ENCODE data around the gene THRB.

THRB gene

GRCh38 chr3:24303057-24303754 lies 191.4 kb downstream of the THRB start:
- TF ChIP-seq SPI1 (IDR thresholded peaks at IDR 0.05; ENCODE audit: low read depth, low read length) (no peak), POU2F2 (IDR thresholded peaks at IDR 0.05; ENCODE audit: low read depth, low read length) (no peak), TAF1 (IDR thresholded peaks at IDR 0.05; ENCODE audit: low read depth, low read length) (no peak), POLR2A (IDR thresholded peaks at IDR 0.05; ENCODE audit: low read depth, low read length) (no peak), POLR2AphosphoS5 (IDR thresholded peaks at IDR 0.05; ENCODE audit: low read depth, low read length) (no peak), PAX5 (IDR thresholded peaks at IDR 0.05; ENCODE audit: insufficient read depth, low read length, severe bottlenecking) (no peak)
- DNase-seq (ENCODE audit: insufficient read length, low spot score) (no peak), FAIRE-seq (no peak)

GRCh38 chr3:24302396-24302795 lies 192.3 kb downstream of the THRB start:
- FAIRE-seq: no peak
- no peak for DNase-seq (ENCODE audit: insufficient read length, low spot score)
- TF ChIP-seq POU2F2 (IDR thresholded peaks at IDR 0.05; ENCODE audit: low read depth, low read length) (no peak), SPI1 (IDR thresholded peaks at IDR 0.05; ENCODE audit: low read depth, low read length) (no peak), POLR2A (IDR thresholded peaks at IDR 0.05; ENCODE audit: low read depth, low read length) (no peak), TAF1 (IDR thresholded peaks at IDR 0.05; ENCODE audit: low read depth, low read length) (no peak), POLR2AphosphoS5 (IDR thresholded peaks at IDR 0.05; ENCODE audit: low read depth, low read length) (no peak), PAX5 (IDR thresholded peaks at IDR 0.05; ENCODE audit: insufficient read depth, low read length, severe bottlenecking) (no peak)

GRCh38 chr3:24300949-24301348 lies 193.7 kb downstream of the THRB start:
- TF ChIP-seq POLR2A (IDR thresholded peaks at IDR 0.05; ENCODE audit: low read depth, low read length): no peak
- no peak for DNase-seq (ENCODE audit: insufficient read length, low spot score)
- no peak for FAIRE-seq

- no peak for FAIRE-seq
- no peak for DNase-seq (ENCODE audit: insufficient read length, low spot score)
- TF ChIP-seq PAX5 (IDR thresholded peaks at IDR 0.05; ENCODE audit: insufficient read depth, low read length, severe bottlenecking) (no peak), SPI1 (IDR thresholded peaks at IDR 0.05; ENCODE audit: low read depth, low read length) (no peak), POLR2AphosphoS5 (IDR thresholded peaks at IDR 0.05; ENCODE audit: low read depth, low read length) (no peak), POU2F2 (IDR thresholded peaks at IDR 0.05; ENCODE audit: low read depth, low read length) (no peak), TAF1 (IDR thresholded peaks at IDR 0.05; ENCODE audit: low read depth, low read length) (no peak), POLR2A (IDR thresholded peaks at IDR 0.05; ENCODE audit: low read depth, low read length) (no peak)
These were observed 194.6 kb downstream of the THRB start for GRCh38 chr3:24299806-24300626.

GRCh38 chr3:24299246-24299805 lies 195.3 kb downstream of the THRB start:
- no peak for FAIRE-seq
- no peak for DNase-seq (ENCODE audit: insufficient read length, low spot score)
- TF ChIP-seq POLR2A (IDR thresholded peaks at IDR 0.05; ENCODE audit: low read depth, low read length) (no peak), SPI1 (IDR thresholded peaks at IDR 0.05; ENCODE audit: low read depth, low read length) (no peak), PAX5 (IDR thresholded peaks at IDR 0.05; ENCODE audit: insufficient read depth, low read length, severe bottlenecking) (no peak), POU2F2 (IDR thresholded peaks at IDR 0.05; ENCODE audit: low read depth, low read length) (no peak), TAF1 (IDR thresholded peaks at IDR 0.05; ENCODE audit: low read depth, low read length) (no peak), POLR2AphosphoS5 (IDR thresholded peaks at IDR 0.05; ENCODE audit: low read depth, low read length) (no peak)

- FAIRE-seq: no peak
- no peak for TF ChIP-seq POLR2A (IDR thresholded peaks at IDR 0.05; ENCODE audit: low read depth, low read length)
- TF ChIP-seq POU2F2 (IDR thresholded peaks at IDR 0.05; ENCODE audit: low read depth, low read length): no peak
- no peak for TF ChIP-seq SPI1 (IDR thresholded peaks at IDR 0.05; ENCODE audit: low read depth, low read length)
- TF ChIP-seq POLR2AphosphoS5 (IDR thresholded peaks at IDR 0.05; ENCODE audit: low read depth, low read length): no peak
- TF ChIP-seq TAF1 (IDR thresholded peaks at IDR 0.05; ENCODE audit: low read depth, low read length): no peak
- TF ChIP-seq PAX5 (IDR thresholded peaks at IDR 0.05; ENCODE audit: insufficient read depth, low read length, severe bottlenecking): no peak
- DNase-seq (ENCODE audit: insufficient read length, low spot score): no peak
These were observed 198.0 kb downstream of the THRB start for GRCh38 chr3:24296441-24297205.

- FAIRE-seq: no peak
These were observed 200.5 kb downstream of the THRB start for GRCh38 chr3:24294150-24294549.

GRCh38 chr3:24291646-24292045 lies 203.0 kb downstream of the THRB start:
- TF ChIP-seq POLR2AphosphoS5 (IDR thresholded peaks at IDR 0.05; ENCODE audit: low read depth, low read length): no peak
- TF ChIP-seq POLR2A (IDR thresholded peaks at IDR 0.05; ENCODE audit: low read depth, low read length): no peak
- TF ChIP-seq POU2F2 (IDR thresholded peaks at IDR 0.05; ENCODE audit: low read depth, low read length): no peak
- TF ChIP-seq SPI1 (IDR thresholded peaks at IDR 0.05; ENCODE audit: low read depth, low read length): no peak
- TF ChIP-seq PAX5 (IDR thresholded peaks at IDR 0.05; ENCODE audit: insufficient read depth, low read length, severe bottlenecking): no peak
- no peak for TF ChIP-seq TAF1 (IDR thresholded peaks at IDR 0.05; ENCODE audit: low read depth, low read length)
- FAIRE-seq (no peak), DNase-seq (ENCODE audit: insufficient read length, low spot score) (no peak)

More at GRCh38 chr3:24294150-24294549, 200.5 kb downstream of the THRB start:
- TF ChIP-seq PAX5 (IDR thresholded peaks at IDR 0.05; ENCODE audit: insufficient read depth, low read length, severe bottlenecking): no peak
- TF ChIP-seq POLR2AphosphoS5 (IDR thresholded peaks at IDR 0.05; ENCODE audit: low read depth, low read length): no peak
- TF ChIP-seq POU2F2 (IDR thresholded peaks at IDR 0.05; ENCODE audit: low read depth, low read length): no peak
- TF ChIP-seq SPI1 (IDR thresholded peaks at IDR 0.05; ENCODE audit: low read depth, low read length): no peak
- no peak for TF ChIP-seq POLR2A (IDR thresholded peaks at IDR 0.05; ENCODE audit: low read depth, low read length)
- TF ChIP-seq TAF1 (IDR thresholded peaks at IDR 0.05; ENCODE audit: low read depth, low read length): no peak
- no peak for DNase-seq (ENCODE audit: insufficient read length, low spot score)

GRCh38 chr3:24290596-24290995 lies 204.1 kb downstream of the THRB start:
- no peak for TF ChIP-seq TAF1 (IDR thresholded peaks at IDR 0.05; ENCODE audit: low read depth, low read length)
- no peak for TF ChIP-seq PAX5 (IDR thresholded peaks at IDR 0.05; ENCODE audit: insufficient read depth, low read length, severe bottlenecking)
- TF ChIP-seq SPI1 (IDR thresholded peaks at IDR 0.05; ENCODE audit: low read depth, low read length): no peak
- no peak for TF ChIP-seq POU2F2 (IDR thresholded peaks at IDR 0.05; ENCODE audit: low read depth, low read length)
- TF ChIP-seq POLR2AphosphoS5 (IDR thresholded peaks at IDR 0.05; ENCODE audit: low read depth, low read length): no peak
- no peak for TF ChIP-seq POLR2A (IDR thresholded peaks at IDR 0.05; ENCODE audit: low read depth, low read length)
- DNase-seq (ENCODE audit: insufficient read length, low spot score) (no peak), FAIRE-seq (no peak)
